ENCODE results near the gene EYS.

EYS gene

DNA sequence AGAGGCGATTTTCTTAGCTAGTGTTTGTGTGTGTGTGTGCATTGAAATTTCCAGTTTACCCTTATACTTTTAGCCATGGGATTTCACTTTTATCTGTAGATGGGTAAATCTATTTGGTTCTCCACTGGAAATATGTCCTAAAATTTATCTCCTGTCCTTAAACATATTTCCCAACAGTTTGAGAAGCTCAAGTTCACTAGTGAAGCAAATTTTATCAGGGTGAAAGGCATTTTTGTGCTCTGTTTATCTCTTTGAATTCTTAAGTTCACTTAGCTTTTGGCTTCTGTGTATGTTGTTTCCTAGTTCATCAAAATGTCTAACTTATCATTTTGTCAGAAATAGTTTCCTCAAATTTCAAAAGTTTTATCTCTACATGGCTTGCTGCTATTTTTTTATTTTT lies 1509.8 kb downstream of the EYS start:
- TF ChIP-seq, protein P1, sequence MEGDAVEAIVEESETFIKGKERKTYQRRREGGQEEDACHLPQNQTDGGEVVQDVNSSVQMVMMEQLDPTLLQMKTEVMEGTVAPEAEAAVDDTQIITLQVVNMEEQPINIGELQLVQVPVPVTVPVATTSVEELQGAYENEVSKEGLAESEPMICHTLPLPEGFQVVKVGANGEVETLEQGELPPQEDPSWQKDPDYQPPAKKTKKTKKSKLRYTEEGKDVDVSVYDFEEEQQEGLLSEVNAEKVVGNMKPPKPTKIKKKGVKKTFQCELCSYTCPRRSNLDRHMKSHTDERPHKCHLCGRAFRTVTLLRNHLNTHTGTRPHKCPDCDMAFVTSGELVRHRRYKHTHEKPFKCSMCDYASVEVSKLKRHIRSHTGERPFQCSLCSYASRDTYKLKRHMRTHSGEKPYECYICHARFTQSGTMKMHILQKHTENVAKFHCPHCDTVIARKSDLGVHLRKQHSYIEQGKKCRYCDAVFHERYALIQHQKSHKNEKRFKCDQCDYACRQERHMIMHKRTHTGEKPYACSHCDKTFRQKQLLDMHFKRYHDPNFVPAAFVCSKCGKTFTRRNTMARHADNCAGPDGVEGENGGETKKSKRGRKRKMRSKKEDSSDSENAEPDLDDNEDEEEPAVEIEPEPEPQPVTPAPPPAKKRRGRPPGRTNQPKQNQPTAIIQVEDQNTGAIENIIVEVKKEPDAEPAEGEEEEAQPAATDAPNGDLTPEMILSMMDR (IDR thresholded peaks at IDR 0.05) = no peak

DNA sequence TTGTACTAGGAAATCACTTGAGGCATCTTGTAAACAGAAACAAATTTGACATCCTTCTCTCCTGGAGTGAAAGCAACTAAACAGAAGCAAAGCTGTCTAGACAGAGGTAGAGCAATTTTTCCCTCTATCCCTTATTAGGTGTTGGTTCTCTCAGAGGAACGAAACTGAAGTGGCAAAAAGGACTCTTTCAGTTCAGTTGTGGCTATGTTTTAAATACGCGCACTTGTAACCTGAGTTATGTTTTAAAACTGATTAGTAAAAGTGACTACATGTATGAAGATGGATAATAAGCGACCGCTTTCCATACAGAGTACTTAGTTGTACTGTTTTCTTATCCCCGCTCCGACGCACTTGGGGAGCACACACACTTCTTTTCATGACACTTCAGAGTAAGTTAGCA lies 1520.4 kb downstream of the EYS start:
- TF ChIP-seq, protein P1 (IDR thresholded peaks at IDR 0.05) = no peak

DNA sequence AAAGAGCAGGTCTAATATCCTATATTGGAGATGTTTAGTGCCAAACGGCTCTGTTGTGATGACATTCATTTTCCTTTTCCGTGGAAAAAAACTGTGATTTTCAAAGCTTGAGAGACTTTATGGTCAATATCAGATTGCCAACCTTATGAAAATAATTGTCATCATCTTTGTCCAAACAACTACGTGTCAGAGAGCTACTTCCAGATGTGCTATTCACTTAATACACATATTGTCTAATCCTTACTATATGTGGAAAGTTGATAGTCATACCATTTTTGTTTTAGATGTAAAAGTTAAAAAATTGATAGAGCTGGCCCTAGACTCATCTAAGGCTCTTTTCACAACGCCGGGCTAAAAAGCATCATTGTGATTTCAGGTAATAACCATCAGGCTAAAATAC lies 1521.4 kb downstream of the EYS start:
- TF ChIP-seq, protein P1 (IDR thresholded peaks at IDR 0.05) = no peak

DNA sequence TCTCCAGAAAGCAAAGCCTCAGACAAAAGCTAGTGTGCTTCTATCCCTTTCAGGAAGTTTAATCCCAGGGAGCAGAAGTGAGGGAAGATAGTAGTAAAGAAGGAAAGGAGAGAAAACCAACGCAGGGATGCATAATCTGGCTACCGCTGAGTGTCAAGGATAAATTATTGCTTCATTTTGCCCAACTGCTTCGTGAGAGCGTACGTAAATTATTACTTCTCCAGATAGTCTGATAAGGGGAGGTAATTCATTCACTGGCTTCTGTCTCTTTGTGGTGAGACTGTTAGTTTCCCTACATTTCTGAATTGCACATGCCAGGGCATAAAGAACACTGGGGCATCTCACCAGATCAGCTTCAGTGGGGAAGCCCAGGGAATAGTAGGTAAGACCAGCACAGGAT lies 1531.7 kb downstream of the EYS start:
- TF ChIP-seq, protein P1 (IDR thresholded peaks at IDR 0.05) = no peak

DNA sequence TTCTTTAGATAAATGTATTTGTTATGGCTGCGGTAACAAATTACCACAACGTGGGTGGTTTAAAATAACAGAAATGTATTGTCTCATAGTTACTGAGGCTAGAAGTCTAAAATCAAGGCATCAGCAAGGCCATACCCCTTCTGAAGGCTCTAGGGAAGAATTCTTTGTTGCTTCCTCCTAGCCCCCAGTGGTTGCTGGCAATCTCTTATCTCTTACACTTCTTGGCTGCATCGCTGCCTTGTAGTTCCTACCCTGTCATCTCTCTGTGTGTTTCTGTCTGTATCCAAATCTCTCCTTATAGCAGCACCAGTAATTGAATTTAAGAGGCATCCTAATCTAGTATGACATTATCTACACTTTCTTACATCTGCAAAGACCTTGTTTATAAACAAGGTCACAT lies 1536.7 kb downstream of the EYS start:
- TF ChIP-seq, protein P1 (IDR thresholded peaks at IDR 0.05) = no peak

DNA sequence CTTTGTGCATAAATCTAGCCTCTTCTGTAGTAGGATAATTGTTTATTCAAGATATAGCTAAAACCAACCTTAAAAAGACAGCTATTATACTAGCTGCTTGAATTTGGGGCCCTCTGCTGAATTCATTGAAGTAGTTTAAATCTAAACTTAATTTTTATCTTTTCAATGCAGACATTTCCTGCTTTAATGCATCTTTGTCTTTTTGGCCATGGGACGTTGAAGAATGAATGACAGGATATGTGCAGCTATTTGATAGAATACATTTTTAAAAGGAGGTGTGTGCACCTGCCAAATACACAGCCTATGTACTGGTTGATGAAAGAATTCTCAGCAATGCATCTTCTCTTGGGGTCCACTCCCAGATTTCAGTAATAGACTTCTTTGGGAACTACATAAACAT lies 1546.5 kb downstream of the EYS start:
- TF ChIP-seq, protein P1 (IDR thresholded peaks at IDR 0.05) = no peak

DNA sequence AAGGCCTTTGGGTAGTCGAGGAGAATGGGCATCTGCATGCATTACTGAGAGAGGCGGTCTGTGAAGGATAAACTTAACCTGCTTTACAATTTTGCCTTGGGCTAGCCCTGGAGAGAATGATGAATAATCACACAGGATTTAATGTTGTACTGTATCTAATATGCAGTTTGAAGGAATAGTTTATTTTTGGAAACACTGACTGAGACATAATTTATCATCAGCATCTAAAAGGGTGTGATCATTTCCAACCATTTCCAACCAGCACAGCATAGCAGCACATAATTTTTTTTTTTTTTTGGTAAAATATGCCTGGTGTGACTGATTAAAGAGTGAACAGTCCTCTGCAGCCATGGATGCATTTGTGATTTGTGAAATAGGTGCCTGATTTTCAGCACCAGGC lies 1552.0 kb downstream of the EYS start:
- TF ChIP-seq, protein P1 (IDR thresholded peaks at IDR 0.05) = no peak

DNA sequence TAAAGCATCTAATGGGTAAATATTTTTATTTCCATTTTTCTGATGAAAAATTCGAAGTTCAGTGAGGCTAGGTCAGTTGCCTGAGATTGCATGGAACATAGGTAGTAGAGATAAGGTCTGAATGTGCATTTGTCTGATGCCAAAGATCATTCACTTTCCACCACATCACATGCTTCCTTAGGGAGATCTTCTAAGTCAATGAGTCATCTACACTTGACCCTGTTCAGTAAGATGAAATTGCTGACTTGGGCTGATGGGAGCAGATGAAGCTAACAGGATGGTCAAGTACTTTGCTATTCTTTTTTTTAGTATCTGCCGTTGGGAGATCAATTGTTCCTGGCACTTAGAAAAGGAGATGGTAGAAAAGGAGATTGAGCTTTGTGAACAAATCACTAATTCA lies 1560.2 kb downstream of the EYS start:
- TF ChIP-seq, protein P1 (IDR thresholded peaks at IDR 0.05) = no peak

Measured in LNCAP (cell line).